CD8-positive, alpha-beta memory T cell (primary cell): ENCODE results near the gene RPL41. TPM values are rescaled to one million over a fixed set of nuclear protein-coding genes. Genes with fewer than 3 reads are reported as not detected.

Experiments used
- CTCF ChIA-PET: fragments of 350-600 bp; sonication (Branson Sonifier 250); formaldehyde crosslinking; loops from one replicate; lab custom pipeline; 2021; ENCODE audit warnings: antibody characterized with exemption; lab: Charles Lee
- POLR2A ChIA-PET: fragments of 350-600 bp; sonication (Branson Sonifier 250); formaldehyde crosslinking; loops from one replicate; lab custom pipeline; 2021; ENCODE audit warnings: antibody characterized with exemption; lab: Charles Lee
- DNase-seq, 5 donors: peaks; one replicate each; pipeline versions ENCODE4 v3.0.0 to v3.0.0-alpha.2; 2020 to 2022; ENCODE audit warnings: mixed read lengths in 1 of 5
- H3K27ac ChIP-seq: one replicate; pipeline ENCODE4 v1.7.0; 2013; ENCODE audit warnings: low read depth, mild to moderate bottlenecking, low read length, moderate library complexity
- H3K27me3 ChIP-seq: 2 replicates; pipeline ENCODE4 v1.7.0; 2013; ENCODE audit warnings: low read length, mild to moderate bottlenecking; ENCODE audit not compliant: insufficient read depth, poor library complexity, severe bottlenecking
- H3K36me3 ChIP-seq: 2 replicates; pipeline ENCODE4 v1.7.0; 2013; ENCODE audit warnings: mild to moderate bottlenecking, low read length, moderate library complexity; ENCODE audit not compliant: insufficient read depth
- H3K4me1 ChIP-seq: 2 replicates; pipeline ENCODE4 v1.7.0; 2013; ENCODE audit warnings: mild to moderate bottlenecking, low read length, moderate library complexity; ENCODE audit not compliant: insufficient read depth
- H3K4me3 ChIP-seq: 2 replicates; pipeline ENCODE4 v1.7.0; 2013; ENCODE audit warnings: mild to moderate bottlenecking, low read length
- H3K9me3 ChIP-seq: 2 replicates; pipeline ENCODE4 v1.7.0; 2013; ENCODE audit warnings: mild to moderate bottlenecking, low read length
- H3K27ac Mint-ChIP-seq, 8 donors: one replicate each; pipeline ENCODE4 v1.8.0; 2020 to 2021; ENCODE audit warnings: mixed read lengths in 8 of 8, mild to moderate bottlenecking in 6 of 8, inconsistent platforms in 3 of 8, moderate library complexity in 3 of 8
- H3K27me3 Mint-ChIP-seq, 2 donors: one replicate each; pipeline ENCODE4 v1.8.0; 2020 to 2021; ENCODE audit warnings: mixed read lengths in 2 of 2, mild to moderate bottlenecking in 1 of 2, moderate library complexity in 1 of 2
- H3K36me3 Mint-ChIP-seq, 3 donors: one replicate each; pipeline ENCODE4 v1.8.0; 2020 to 2021; ENCODE audit warnings: mixed read lengths in 3 of 3, inconsistent platforms in 1 of 3, mild to moderate bottlenecking in 1 of 3
- H3K4me1 Mint-ChIP-seq, 3 donors: one replicate each; pipeline ENCODE4 v1.8.0; 2020 to 2021; ENCODE audit warnings: mixed read lengths in 3 of 3, inconsistent platforms in 1 of 3, mild to moderate bottlenecking in 1 of 3
- H3K4me3 Mint-ChIP-seq, 7 donors: one replicate each; pipeline ENCODE4 v1.8.0; 2020 to 2021; ENCODE audit warnings: mixed read lengths in 7 of 7, mild to moderate bottlenecking in 6 of 7, moderate library complexity in 4 of 7, inconsistent platforms in 2 of 7
- H3K9me3 Mint-ChIP-seq, 5 donors: one replicate each; pipeline ENCODE4 v1.8.0; 2020 to 2022; ENCODE audit warnings: mixed read lengths in 5 of 5, mild to moderate bottlenecking in 3 of 5, moderate library complexity in 2 of 5, inconsistent platforms in 1 of 5
- polyA plus RNA-seq: library from polyadenylated mRNA; unstranded; fragments of 300-500 nt; fragmentation: Illumina TruSeq; gene quantifications from one replicate; pipeline ENCODE4 v1.2.3, GENCODE V29; 2021
- total RNA-seq, 2 experiments: library from RNA; stranded (reverse); gene quantifications; one replicate each; pipeline ENCODE4 v1.2.3, GENCODE V29; 2021

Gene RPL41
- total and polyA plus RNA-seq, 3 experiments from 2014 or later: 5,711 to 7,268 (median 5,990) TPM

DNA sequence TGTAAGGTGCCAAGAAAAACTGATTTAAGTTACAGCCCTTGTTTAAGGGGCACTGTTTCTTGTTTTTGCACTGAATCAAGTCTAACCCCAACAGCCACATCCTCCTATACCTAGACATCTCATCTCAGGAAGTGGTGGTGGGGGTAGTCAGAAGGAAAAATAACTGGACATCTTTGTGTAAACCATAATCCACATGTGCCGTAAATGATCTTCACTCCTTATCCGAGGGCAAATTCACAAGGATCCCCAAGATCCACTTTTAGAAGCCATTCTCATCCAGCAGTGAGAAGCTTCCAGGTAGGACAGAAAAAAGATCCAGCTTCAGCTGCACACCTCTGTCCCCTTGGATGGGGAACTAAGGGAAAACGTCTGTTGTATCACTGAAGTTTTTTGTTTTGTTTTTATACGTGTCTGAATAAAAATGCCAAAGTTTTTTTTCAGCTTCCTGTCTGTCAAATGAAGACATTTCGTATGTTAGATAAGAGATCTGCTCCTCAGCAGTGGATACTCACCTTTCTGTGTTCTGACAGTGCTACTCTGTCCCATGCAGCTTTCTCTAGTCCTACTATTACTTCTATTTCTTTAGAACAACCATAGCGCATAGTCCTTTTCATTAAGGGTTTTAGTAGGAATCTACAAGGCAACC lies 13.2 kb upstream of the RPL41 start:
- Mint-ChIP-seq H3K27ac (peak overlapping the region; percentile 95 to 99 (median 98)), H3K27me3 (no peaks in the 10 kb centered on the region), H3K4me3 (peak overlapping the region; percentile 97 to 100 (median 98)), H3K4me1 (peaks cover 61 to 68% (median 62%) of the 10 kb centered on the region in 3 donors), H3K9me3 (no peaks in the 10 kb centered on the region), H3K36me3 (peaks cover 0 to 31% (median 4%) of the 10 kb centered on the region in 3 donors)
- DNase-seq: peak in 2 of 5 donors; percentile 51 to 69
- Histone ChIP-seq H3K4me3 (peak overlapping the region; percentile 79), H3K4me1 (peaks cover 40% of the 10 kb centered on the region), H3K9me3 (no peaks in the 10 kb centered on the region), H3K27me3 (no peaks in the 10 kb centered on the region), H3K36me3 (peaks cover 17% of the 10 kb centered on the region), H3K27ac (peak overlapping the region; percentile 82)
- ChIA-PET POLR2A (interaction anchor here (0.6 to 4.6 kb wide), 9 partner anchors 14 to 1000 kb away, joined by 4 to 115 read pairs (median 10); partner anchors contain the start of genes ERBB3, ESYT1, RAB5B and RNF41), CTCF (interaction anchor here (0.9 to 8.4 kb wide), 8 partner anchors 15 to 128 kb away, joined by 3 to 89 read pairs (median 6); partner anchors contain the start of genes ESYT1, RPL41, SMARCC2 and ZC3H10)

DNA sequence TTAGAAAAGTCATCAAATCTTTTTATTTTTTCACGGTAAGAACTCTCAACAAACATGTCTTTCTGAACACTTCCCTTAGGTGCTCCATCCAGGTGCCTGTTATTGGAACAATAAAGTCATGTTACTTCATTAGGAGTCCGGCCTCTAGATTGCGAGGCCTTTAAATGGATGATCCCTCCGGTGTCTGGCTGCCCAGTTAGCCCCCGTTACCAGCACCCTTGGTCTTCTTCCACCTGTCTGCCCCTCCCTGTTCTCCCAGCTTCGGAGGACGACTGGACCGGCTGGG lies 12.7 kb upstream of the RPL41 start:
- Mint-ChIP-seq H3K4me1 (peaks cover 61 to 68% (median 62%) of the 10 kb centered on the region in 3 donors), H3K27ac (peak overlapping the region; percentile 95 to 99 (median 98)), H3K27me3 (no peaks in the 10 kb centered on the region), H3K9me3 (no peaks in the 10 kb centered on the region), H3K36me3 (peaks cover 0 to 37% (median 4%) of the 10 kb centered on the region in 3 donors), H3K4me3 (peak overlapping the region; percentile 97 to 100 (median 98))
- no peak for DNase-seq
- peak overlapping the region; percentile 79 for H3K4me3 ChIP-seq
- ChIA-PET POLR2A (interaction anchor here (0.6 to 4.6 kb wide), 16 partner anchors 13 to 999 kb away, joined by 3 to 115 read pairs (median 6); partner anchors contain the start of genes CNPY2, CS, ERBB3 and ESYT1), CTCF (interaction anchor here (0.6 to 8.4 kb wide), 13 partner anchors 14 to 286 kb away, joined by 3 to 89 read pairs (median 4); partner anchors contain the start of genes ESYT1, ORMDL2, RPL41 and SMARCC2)
- no peaks in the 10 kb centered on the region for H3K27me3 ChIP-seq
- H3K27ac ChIP-seq: peak overlapping the region; percentile 82
- H3K36me3 ChIP-seq: peaks cover 22% of the 10 kb centered on the region
- H3K9me3 ChIP-seq: no peaks in the 10 kb centered on the region
- peaks cover 40% of the 10 kb centered on the region for H3K4me1 ChIP-seq

DNA sequence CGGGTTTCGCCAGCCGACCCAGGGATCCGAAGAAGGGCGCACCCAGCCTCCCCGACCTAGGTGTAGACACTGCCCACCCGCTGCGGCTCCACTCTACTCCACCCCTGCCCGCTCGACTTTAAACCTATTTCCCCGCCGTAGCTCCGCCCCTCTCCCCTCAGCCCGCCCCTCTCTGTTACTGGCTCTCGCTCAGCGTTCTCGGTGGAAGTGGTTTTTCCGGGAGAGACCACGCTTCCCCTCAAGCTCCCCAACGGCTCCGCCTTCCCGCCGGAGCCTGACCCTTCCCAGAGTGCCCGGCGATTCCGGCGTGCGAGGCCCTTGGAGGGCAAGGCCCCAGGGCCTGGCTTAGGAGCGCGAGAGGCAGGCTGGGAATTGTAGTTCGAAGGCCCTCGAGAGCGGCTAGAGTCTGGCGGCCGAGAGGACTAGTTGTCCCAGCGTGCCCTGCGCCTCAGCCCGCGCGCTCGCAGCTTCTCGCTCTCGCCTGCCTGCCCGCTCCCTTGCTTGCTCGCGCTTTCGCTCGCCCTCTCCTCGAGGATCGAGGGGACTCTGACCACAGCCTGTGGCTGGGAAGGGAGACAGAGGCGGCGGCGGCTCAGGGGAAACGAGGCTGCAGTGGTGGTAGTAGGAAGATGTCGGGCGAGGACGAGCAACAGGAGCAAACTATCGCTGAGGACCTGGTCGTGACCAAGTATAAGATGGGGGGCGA lies 12.2 kb upstream of the RPL41 start, which contains the start of gene PA2G4:
PA2G4 (plus strand) TSS at position 451 of the 706 bp plus-strand sequence; CDS start at position 630, 179 bp downstream.
- Mint-ChIP-seq H3K36me3 (peaks cover 0 to 41% (median 4%) of the 10 kb centered on the region in 3 donors), H3K27ac (peak within 1 kb of the TSS; percentile 95 to 99 (median 98)), H3K4me1 (peaks cover 61 to 68% (median 62%) of the 10 kb centered on the region in 3 donors), H3K9me3 (no peaks in the 10 kb centered on the region), H3K4me3 (peak within 1 kb of the TSS; percentile 97 to 100 (median 98)), H3K27me3 (no peaks in the 10 kb centered on the region)
- Histone ChIP-seq H3K27me3 (no peaks in the 10 kb centered on the region), H3K4me3 (peak within 1 kb of the TSS; percentile 79), H3K36me3 (peaks cover 26% of the 10 kb centered on the region), H3K4me1 (peaks cover 40% of the 10 kb centered on the region), H3K9me3 (no peaks in the 10 kb centered on the region), H3K27ac (peak within 1 kb of the TSS; percentile 82)
- DNase-seq: peak; percentile 90 to 98 (median 96)
- ChIA-PET CTCF (interaction anchor here (0.6 to 8.4 kb wide), 13 partner anchors 14 to 286 kb away, joined by 3 to 89 read pairs (median 4); partner anchors contain the start of genes ESYT1, ORMDL2, RPL41 and SMARCC2), POLR2A (interaction anchor here (0.6 to 4.6 kb wide), 15 partner anchors 13 to 365 kb away, joined by 3 to 115 read pairs (median 6); partner anchors contain the start of genes CNPY2, CS, ERBB3 and ESYT1)

DNA sequence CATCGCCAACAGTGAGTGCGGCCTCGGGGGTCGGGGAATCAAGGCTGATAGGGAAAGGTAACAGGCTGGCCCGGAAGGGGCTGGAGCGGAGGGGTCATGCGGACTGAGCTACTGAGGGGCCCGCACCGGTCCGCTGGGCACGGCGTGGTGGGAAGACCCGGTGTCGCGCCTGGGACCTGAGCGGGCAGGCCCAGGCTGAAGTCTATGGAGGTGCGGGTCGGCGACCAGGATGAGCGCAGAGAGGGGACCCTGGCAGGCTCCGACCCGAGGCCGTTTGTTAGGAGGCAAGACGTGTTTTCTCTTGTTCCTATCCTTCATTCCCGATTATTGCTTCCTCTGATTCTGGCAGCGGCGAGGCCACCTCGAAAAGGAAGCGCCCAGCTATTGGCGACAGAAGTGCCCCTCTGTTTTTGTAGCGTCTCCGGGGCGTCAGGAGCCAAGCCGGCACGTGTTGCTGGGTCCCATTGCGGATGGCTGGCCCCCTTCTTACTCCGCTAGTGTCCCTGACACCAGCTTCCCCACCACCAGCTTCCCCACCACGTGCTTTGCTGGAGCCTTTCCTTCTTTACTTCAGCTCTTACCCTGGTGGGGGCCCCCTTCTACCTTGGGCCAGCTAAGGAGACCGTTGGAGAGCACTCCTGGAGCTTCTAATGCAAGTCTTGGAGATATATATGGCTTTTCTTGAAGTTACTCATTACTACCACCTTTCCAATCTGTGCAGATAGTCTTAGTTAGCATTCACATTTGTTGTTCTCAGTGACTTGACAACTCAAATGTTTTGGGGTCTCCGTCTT lies 11.4 kb upstream of the RPL41 start:
- Mint-ChIP-seq H3K36me3 (peaks cover 0 to 47% (median 7%) of the 10 kb centered on the region in 3 donors), H3K27ac (peak overlapping the region; percentile 95 to 99 (median 98)), H3K4me1 (peaks cover 56 to 64% (median 59%) of the 10 kb centered on the region in 3 donors), H3K27me3 (no peaks in the 10 kb centered on the region), H3K4me3 (peak overlapping the region; percentile 97 to 100 (median 98)), H3K9me3 (no peaks in the 10 kb centered on the region)
- Histone ChIP-seq H3K27ac (peak overlapping the region; percentile 82), H3K27me3 (no peaks in the 10 kb centered on the region), H3K9me3 (no peaks in the 10 kb centered on the region), H3K4me1 (peaks cover 40% of the 10 kb centered on the region), H3K4me3 (peak overlapping the region; percentile 79), H3K36me3 (peaks cover 33% of the 10 kb centered on the region)
- POLR2A ChIA-PET: interaction anchor here (0.6 to 4.6 kb wide), 14 partner anchors 12 to 364 kb away, joined by 3 to 115 read pairs (median 6); partner anchors contain the start of genes CNPY2, CS, ERBB3 and ESYT1
- DNase-seq: peak in 1 of 5 donors; percentile 6
- CTCF ChIA-PET: interaction anchor here (0.9 to 8.4 kb wide), 9 partner anchors 13 to 367 kb away, joined by 3 to 89 read pairs (median 4); partner anchors contain the start of genes RPL41 and ZC3H10

DNA sequence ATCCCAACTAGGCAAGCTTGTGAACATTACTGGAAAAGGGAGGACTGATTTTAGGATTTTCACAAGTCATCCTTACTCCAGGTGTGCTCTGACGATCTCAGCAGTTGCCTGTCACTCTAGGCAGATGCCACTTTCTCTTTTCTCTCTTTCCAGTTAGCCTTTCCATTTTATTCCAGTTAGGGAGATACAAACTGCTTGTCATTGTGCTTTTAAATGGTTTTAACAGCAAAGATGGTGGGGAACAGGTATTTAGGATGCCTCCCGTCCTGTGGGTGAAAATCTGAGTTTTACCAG lies 10.9 kb upstream of the RPL41 start:
- Histone ChIP-seq H3K27me3 (no peaks in the 10 kb centered on the region), H3K4me3 (peak overlapping the region; percentile 79), H3K27ac (peak overlapping the region; percentile 82), H3K9me3 (no peaks in the 10 kb centered on the region), H3K36me3 (peaks cover 39% of the 10 kb centered on the region), H3K4me1 (peaks cover 40% of the 10 kb centered on the region)
- ChIA-PET POLR2A (interaction anchor here (0.6 to 4.6 kb wide), 4 partner anchors 11 to 59 kb away, joined by 5 to 115 read pairs (median 16); partner anchors contain the start of genes ESYT1, RPL41 and ZC3H10), CTCF (interaction anchor here (0.9 to 8.4 kb wide), 5 partner anchors 12 to 367 kb away, joined by 3 to 89 read pairs (median 10); partner anchors contain the start of genes RPL41 and ZC3H10)
- H3K27ac Mint-ChIP-seq: peak overlapping the region; percentile 95 to 99 (median 98)
- H3K36me3 Mint-ChIP-seq: peaks cover 3 to 53% (median 11%) of the 10 kb centered on the region in 3 donors
- H3K4me3 Mint-ChIP-seq: peak overlapping the region; percentile 97 to 100 (median 98)
- H3K4me1 Mint-ChIP-seq: peaks cover 55 to 63% (median 56%) of the 10 kb centered on the region in 3 donors
- no peaks in the 10 kb centered on the region for H3K9me3 Mint-ChIP-seq
- no peak for DNase-seq
- no peaks in the 10 kb centered on the region for H3K27me3 Mint-ChIP-seq

DNA sequence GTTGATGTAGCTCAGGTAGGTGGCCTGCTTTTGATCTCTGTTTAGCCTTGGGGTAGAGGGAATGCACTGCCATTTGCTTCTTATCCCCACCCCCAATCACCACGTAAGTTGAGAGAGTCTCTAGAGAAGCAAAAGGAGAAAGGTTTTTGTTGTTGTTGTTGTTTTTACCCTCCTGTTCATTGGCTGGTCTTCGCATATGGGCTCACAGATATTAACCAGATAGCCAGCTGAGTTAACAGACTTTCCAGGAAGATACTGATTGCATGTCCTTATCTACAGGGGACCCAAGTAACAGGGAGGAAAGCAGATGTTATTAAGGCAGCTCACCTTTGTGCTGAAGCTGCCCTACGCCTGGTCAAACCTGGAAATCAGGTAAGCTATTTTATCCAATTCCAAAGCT lies 9.2 kb upstream of the RPL41 start:
- ChIA-PET POLR2A (interaction anchor here (0.7 to 1.0 kb wide), 2 partner anchors 10 to 451 kb away, joined by 3 read pairs; partner anchors contain the start of gene RPL41), CTCF (interaction anchor here (0.9 to 8.4 kb wide), 3 partner anchors 11 to 28 kb away, joined by 3 to 89 read pairs (median 5); partner anchors contain the start of genes RPL41 and ZC3H10)
- Mint-ChIP-seq H3K4me1 (peaks cover 42 to 49% (median 42%) of the 10 kb centered on the region in 3 donors), H3K27ac (peak overlapping the region in 5 of 8 donors; percentile 18 to 71 (median 43)), H3K27me3 (no peaks in the 10 kb centered on the region), H3K9me3 (no peaks in the 10 kb centered on the region), H3K36me3 (peaks cover 11 to 67% (median 13%) of the 10 kb centered on the region in 3 donors), H3K4me3 (peak overlapping the region in 1 of 7 donors; percentile 21)
- H3K4me1 ChIP-seq: peaks cover 29% of the 10 kb centered on the region
- no peaks in the 10 kb centered on the region for H3K27me3 ChIP-seq
- DNase-seq: no peak
- no peaks in the 10 kb centered on the region for H3K9me3 ChIP-seq
- no peak overlapping the region for H3K27ac ChIP-seq
- H3K36me3 ChIP-seq: peaks cover 53% of the 10 kb centered on the region
- H3K4me3 ChIP-seq: no peak overlapping the region
